GM21737 (cell line): Measurements from ENCODE around the gene SIPA1L3.

Experiments used
- ATAC-seq: cut with Tn5 transposase; IDR thresholded peaks from one replicate; pipeline ENCODE4 v1.9.1; 2021; ENCODE audit warnings: mild to moderate bottlenecking, moderate library complexity; ENCODE audit not compliant: unreplicated experiment

Gene SIPA1L3

GRCh38 chr19:38035515-38036495 lies 128.8 kb downstream of the SIPA1L3 start:
- ATAC-seq, result no peak

GRCh38 chr19:38036707-38037611 lies 130.0 kb downstream of the SIPA1L3 start:
- no peak for ATAC-seq

GRCh38 chr19:38039966-38040365 lies 133.0 kb downstream of the SIPA1L3 start:
- no peak for ATAC-seq

GRCh38 chr19:38042132-38042531 lies 135.1 kb downstream of the SIPA1L3 start:
- no peak for ATAC-seq

GRCh38 chr19:38043649-38044144 lies 136.7 kb downstream of the SIPA1L3 start:
- ATAC-seq, result no peak

GRCh38 chr19:38044267-38045111 lies 137.5 kb downstream of the SIPA1L3 start:
- ATAC-seq, result no peak

- no peak for ATAC-seq
Observed at GRCh38 chr19:38045554-38046253, 138.7 kb downstream of the SIPA1L3 start.

- no peak for ATAC-seq
Observed at GRCh38 chr19:38046254-38047048, 139.4 kb downstream of the SIPA1L3 start.

- ATAC-seq, result no peak
Observed at GRCh38 chr19:38047049-38047438, 140.0 kb downstream of the SIPA1L3 start.

GRCh38 chr19:38047641-38048040 lies 140.6 kb downstream of the SIPA1L3 start:
- ATAC-seq, result no peak

GRCh38 chr19:38049105-38049649 lies 142.2 kb downstream of the SIPA1L3 start:
- peak; percentile 46 for ATAC-seq

- ATAC-seq, result no peak
Observed at GRCh38 chr19:38055010-38055409, 148.0 kb downstream of the SIPA1L3 start.

- ATAC-seq, result no peak
Observed at GRCh38 chr19:38055655-38056521, 148.9 kb downstream of the SIPA1L3 start.

- no peak for ATAC-seq
Observed at GRCh38 chr19:38056646-38057045, 149.6 kb downstream of the SIPA1L3 start.

GRCh38 chr19:38057959-38058690 lies 151.1 kb downstream of the SIPA1L3 start:
- no peak for ATAC-seq

- no peak for ATAC-seq
Observed at GRCh38 chr19:38059897-38060296, 152.9 kb downstream of the SIPA1L3 start.

GRCh38 chr19:38060331-38060730 lies 153.3 kb downstream of the SIPA1L3 start:
- ATAC-seq, result no peak
